Measurements from ENCODE around the gene CDRT4. TPM values are rescaled to one million over a fixed set of nuclear protein-coding genes. Genes with fewer than 3 reads are reported as not detected.

Gene CDRT4
- polyA plus RNA-seq, 1 of the 3 experiments (the other 2 are of a cell fraction), result 4.6 TPM

DNA sequence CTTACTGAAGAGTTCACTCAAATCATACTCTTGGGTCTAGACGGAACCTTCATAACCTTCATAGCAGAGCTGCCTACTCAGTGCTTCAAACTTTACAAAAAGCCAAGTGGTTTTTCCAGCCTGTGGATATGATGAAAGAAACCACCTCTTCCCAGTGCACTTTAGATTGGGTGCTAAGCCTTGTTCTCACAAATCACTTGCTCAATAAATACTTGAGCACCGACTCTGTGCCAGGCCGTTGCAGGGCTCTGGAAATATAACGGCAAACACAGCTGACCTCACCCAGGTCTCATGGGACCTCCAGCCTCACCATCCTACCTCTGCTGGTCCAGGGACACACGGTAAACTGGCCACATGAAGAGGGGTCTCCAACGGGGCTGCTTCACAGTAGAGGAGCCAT, 35.7 kb downstream of the CDRT4 start:
- H3K4me2 ChIP-seq, result no peak overlapping the region
- POLR2A ChIA-PET, result no interaction called here

DNA sequence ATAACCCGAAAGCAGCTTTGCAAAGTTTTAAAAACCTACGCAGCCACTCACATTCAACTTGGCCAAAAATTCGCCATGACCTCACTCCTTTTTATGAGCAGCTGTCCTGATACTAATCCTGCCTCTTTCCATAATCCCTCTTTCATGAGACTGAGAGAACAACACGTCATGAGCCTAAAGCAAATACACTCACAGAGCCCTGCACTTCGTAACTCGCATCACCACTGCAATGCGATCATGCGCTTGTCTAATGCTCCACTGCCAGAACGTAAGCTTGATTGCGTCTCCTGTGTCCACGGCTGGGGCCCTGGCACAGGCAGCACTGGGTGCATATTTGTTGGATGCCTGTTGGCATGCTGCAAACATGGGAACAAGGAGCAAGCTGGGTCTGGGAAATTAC, 36.2 kb downstream of the CDRT4 start:
- POLR2A ChIA-PET, result no interaction called here

More for the DNA sequence above, 35.7 kb downstream of the CDRT4 start:
- no peak overlapping the region for H3K4me3 ChIP-seq (ENCODE audit: low read depth in 2 of 2, low read length in 1 of 2)
- no peaks in the 10 kb centered on the region for H4K20me1 ChIP-seq (ENCODE audit: insufficient read depth)
- WGBS (ENCODE audit: low lambda C conversion rate), result 80% methylated on average over 6 of the region's 6 CpGs
- no peak for DNase-seq
- CTCF ChIA-PET, result no interaction called here
- H3K27ac ChIP-seq (ENCODE audit: low read depth in 2 of 2, low read length in 1 of 2), result no peak overlapping the region
- no peaks in the 10 kb centered on the region for H3K79me2 ChIP-seq (ENCODE audit: insufficient read depth)
- TF ChIP-seq, protein P1, sequence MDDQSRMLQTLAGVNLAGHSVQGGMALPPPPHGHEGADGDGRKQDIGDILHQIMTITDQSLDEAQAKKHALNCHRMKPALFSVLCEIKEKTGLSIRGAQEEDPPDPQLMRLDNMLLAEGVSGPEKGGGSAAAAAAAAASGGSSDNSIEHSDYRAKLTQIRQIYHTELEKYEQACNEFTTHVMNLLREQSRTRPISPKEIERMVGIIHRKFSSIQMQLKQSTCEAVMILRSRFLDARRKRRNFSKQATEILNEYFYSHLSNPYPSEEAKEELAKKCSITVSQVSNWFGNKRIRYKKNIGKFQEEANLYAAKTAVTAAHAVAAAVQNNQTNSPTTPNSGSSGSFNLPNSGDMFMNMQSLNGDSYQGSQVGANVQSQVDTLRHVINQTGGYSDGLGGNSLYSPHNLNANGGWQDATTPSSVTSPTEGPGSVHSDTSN (IDR thresholded peaks at IDR 0.05), result no peak
- TF ChIP-seq NRF1 (IDR thresholded peaks at IDR 0.05; ENCODE audit: low read depth, low read length) (no peak), EZH2phosphoT487 (IDR thresholded peaks at IDR 0.05; ENCODE audit: borderline replicate concordance, low read depth) (no peak), RXRA (IDR thresholded peaks at IDR 0.05; ENCODE audit: borderline replicate concordance, low read depth) (no peak), MEF2A (IDR thresholded peaks at IDR 0.05; ENCODE audit: borderline replicate concordance, low read depth) (no peak), TEAD4 (IDR thresholded peaks at IDR 0.05; ENCODE audit: borderline replicate concordance, insufficient read depth) (no peak)
- no peak overlapping the region for H2AFZ ChIP-seq (ENCODE audit: low read depth)
- no peaks in the 10 kb centered on the region for H3K9me2 ChIP-seq
- H3K9me3 ChIP-seq, result no peaks in the 10 kb centered on the region
- no peak overlapping the region for H3K9ac ChIP-seq
- H3F3A ChIP-seq (replicated peaks; ENCODE audit: insufficient read depth), result no peaks in the 10 kb centered on the region
- no peaks in the 10 kb centered on the region for H3K36me3 ChIP-seq (replicated peaks in 1 of 2; ENCODE audit: control insufficient read depth in 1 of 2, insufficient read depth in 2 of 2, low read length in 1 of 2)
- peaks cover 0 to 8% of the 10 kb centered on the region in 2 experiments; a peak in 1 of 4 replicates for H3K4me1 ChIP-seq (ENCODE audit: control insufficient read depth in 1 of 2, insufficient read depth in 2 of 2, low read depth in 1 of 2, low read length in 1 of 2)
- no peaks in the 10 kb centered on the region for H3K27me3 ChIP-seq (ENCODE audit: insufficient read depth)

More for the DNA sequence above, 36.2 kb downstream of the CDRT4 start:
- H3K27me3 ChIP-seq (ENCODE audit: insufficient read depth), result no peaks in the 10 kb centered on the region
- peaks cover 0 to 5% of the 10 kb centered on the region in 2 experiments; a peak in 1 of 4 replicates for H3K4me1 ChIP-seq (ENCODE audit: control insufficient read depth in 1 of 2, insufficient read depth in 2 of 2, low read depth in 1 of 2, low read length in 1 of 2)
- no peaks in the 10 kb centered on the region for H3K9me3 ChIP-seq
- 88% methylated on average over 11 of the region's 11 CpGs for WGBS (ENCODE audit: low lambda C conversion rate)
- no peak overlapping the region for H3K27ac ChIP-seq (ENCODE audit: low read depth in 2 of 2, low read length in 1 of 2)
- H3K36me3 ChIP-seq (replicated peaks in 1 of 2; ENCODE audit: control insufficient read depth in 1 of 2, insufficient read depth in 2 of 2, low read length in 1 of 2), result no peaks in the 10 kb centered on the region
- no peaks in the 10 kb centered on the region for H3K9me2 ChIP-seq
- CTCF ChIA-PET, result no interaction called here
- H3K4me2 ChIP-seq, result no peak overlapping the region
- H3F3A ChIP-seq (replicated peaks; ENCODE audit: insufficient read depth), result no peaks in the 10 kb centered on the region
- H3K9ac ChIP-seq, result no peak overlapping the region
- TF ChIP-seq SIN3A (IDR thresholded peaks at IDR 0.05; ENCODE audit: borderline replicate concordance, low read depth, low read length) (no peak), RFX5 (IDR thresholded peaks at IDR 0.05; ENCODE audit: low read length) (no peak), TAF1 (IDR thresholded peaks at IDR 0.05; ENCODE audit: borderline replicate concordance, low read depth, low read length) (no peak), EP300 (IDR thresholded peaks at IDR 0.05; ENCODE audit: borderline replicate concordance in 1 of 2, low read depth in 1 of 2, low read length in 1 of 2) (no peak), NFIC (IDR thresholded peaks at IDR 0.05; ENCODE audit: borderline replicate concordance) (no peak), RAD21 (IDR thresholded peaks at IDR 0.05; ENCODE audit: low read length) (no peak), GATA2 (CRISPR knock-in tag; IDR thresholded peaks at IDR 0.05) (no peak), FOXM1 (IDR thresholded peaks at IDR 0.05; ENCODE audit: low read depth) (no peak), GABPA (IDR thresholded peaks at IDR 0.05; ENCODE audit: low read depth) (no peak), NRF1 (IDR thresholded peaks at IDR 0.05; ENCODE audit: low read depth, low read length) (no peak), EZH2phosphoT487 (IDR thresholded peaks at IDR 0.05; ENCODE audit: borderline replicate concordance, low read depth) (no peak), TCF12 (IDR thresholded peaks at IDR 0.05) (no peak), JUND (IDR thresholded peaks at IDR 0.05) (no peak), FOSL2 (IDR thresholded peaks at IDR 0.05; ENCODE audit: borderline replicate concordance, low read depth) (no peak)
- TF ChIP-seq, protein P2, sequence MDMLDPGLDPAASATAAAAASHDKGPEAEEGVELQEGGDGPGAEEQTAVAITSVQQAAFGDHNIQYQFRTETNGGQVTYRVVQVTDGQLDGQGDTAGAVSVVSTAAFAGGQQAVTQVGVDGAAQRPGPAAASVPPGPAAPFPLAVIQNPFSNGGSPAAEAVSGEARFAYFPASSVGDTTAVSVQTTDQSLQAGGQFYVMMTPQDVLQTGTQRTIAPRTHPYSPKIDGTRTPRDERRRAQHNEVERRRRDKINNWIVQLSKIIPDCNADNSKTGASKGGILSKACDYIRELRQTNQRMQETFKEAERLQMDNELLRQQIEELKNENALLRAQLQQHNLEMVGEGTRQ (IDR thresholded peaks at IDR 0.05; ENCODE audit: borderline replicate concordance, low read depth, low read length), result no peak
- TF ChIP-seq, protein P1 (IDR thresholded peaks at IDR 0.05), result no peak
- TF ChIP-seq, protein P3, sequence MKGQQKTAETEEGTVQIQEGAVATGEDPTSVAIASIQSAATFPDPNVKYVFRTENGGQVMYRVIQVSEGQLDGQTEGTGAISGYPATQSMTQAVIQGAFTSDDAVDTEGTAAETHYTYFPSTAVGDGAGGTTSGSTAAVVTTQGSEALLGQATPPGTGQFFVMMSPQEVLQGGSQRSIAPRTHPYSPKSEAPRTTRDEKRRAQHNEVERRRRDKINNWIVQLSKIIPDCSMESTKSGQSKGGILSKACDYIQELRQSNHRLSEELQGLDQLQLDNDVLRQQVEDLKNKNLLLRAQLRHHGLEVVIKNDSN (IDR thresholded peaks at IDR 0.05; ENCODE audit: borderline replicate concordance, low read depth), result no peak
- TF ChIP-seq, protein P4, sequence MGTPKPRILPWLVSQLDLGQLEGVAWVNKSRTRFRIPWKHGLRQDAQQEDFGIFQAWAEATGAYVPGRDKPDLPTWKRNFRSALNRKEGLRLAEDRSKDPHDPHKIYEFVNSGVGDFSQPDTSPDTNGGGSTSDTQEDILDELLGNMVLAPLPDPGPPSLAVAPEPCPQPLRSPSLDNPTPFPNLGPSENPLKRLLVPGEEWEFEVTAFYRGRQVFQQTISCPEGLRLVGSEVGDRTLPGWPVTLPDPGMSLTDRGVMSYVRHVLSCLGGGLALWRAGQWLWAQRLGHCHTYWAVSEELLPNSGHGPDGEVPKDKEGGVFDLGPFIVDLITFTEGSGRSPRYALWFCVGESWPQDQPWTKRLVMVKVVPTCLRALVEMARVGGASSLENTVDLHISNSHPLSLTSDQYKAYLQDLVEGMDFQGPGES (IDR thresholded peaks at IDR 0.05; ENCODE audit: low read depth, low read length), result no peak
- TF ChIP-seq, protein P5, sequence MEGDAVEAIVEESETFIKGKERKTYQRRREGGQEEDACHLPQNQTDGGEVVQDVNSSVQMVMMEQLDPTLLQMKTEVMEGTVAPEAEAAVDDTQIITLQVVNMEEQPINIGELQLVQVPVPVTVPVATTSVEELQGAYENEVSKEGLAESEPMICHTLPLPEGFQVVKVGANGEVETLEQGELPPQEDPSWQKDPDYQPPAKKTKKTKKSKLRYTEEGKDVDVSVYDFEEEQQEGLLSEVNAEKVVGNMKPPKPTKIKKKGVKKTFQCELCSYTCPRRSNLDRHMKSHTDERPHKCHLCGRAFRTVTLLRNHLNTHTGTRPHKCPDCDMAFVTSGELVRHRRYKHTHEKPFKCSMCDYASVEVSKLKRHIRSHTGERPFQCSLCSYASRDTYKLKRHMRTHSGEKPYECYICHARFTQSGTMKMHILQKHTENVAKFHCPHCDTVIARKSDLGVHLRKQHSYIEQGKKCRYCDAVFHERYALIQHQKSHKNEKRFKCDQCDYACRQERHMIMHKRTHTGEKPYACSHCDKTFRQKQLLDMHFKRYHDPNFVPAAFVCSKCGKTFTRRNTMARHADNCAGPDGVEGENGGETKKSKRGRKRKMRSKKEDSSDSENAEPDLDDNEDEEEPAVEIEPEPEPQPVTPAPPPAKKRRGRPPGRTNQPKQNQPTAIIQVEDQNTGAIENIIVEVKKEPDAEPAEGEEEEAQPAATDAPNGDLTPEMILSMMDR (IDR thresholded peaks at IDR 0.05), result no peak
- no peak overlapping the region for H3K4me3 ChIP-seq (ENCODE audit: low read depth in 2 of 2, low read length in 1 of 2)
- H3K79me2 ChIP-seq (ENCODE audit: insufficient read depth), result no peaks in the 10 kb centered on the region
- H2AFZ ChIP-seq (ENCODE audit: low read depth), result no peak overlapping the region
- no peak for DNase-seq
- H4K20me1 ChIP-seq (ENCODE audit: insufficient read depth), result no peaks in the 10 kb centered on the region

Data from SK-N-SH (cell line).